ENCODE data around the gene OAS1.

- TF ChIP-seq POLR2A (IDR thresholded peaks at IDR 0.05): no peak
- TF ChIP-seq CTCF (IDR thresholded peaks at IDR 0.05 in 4 of 5, conservative IDR thresholded peaks at IDR 0.05 in 1 of 5): no peak
These were observed 22.2 kb downstream of the OAS1 start for GRCh38 chr12:112928978-112929377.

All from gastrocnemius medialis (tissue), 4 donors.